NCI-H82 (cell line): ENCODE data around the gene ADGRL3.
A peak's percentile ranks its signal among the peaks of the same experiment; 100 is the strongest.
"Not testable (repeated sequence)": the region's sequence is repeated elsewhere in the genome, so short reads cannot be mapped to it uniquely, and the experiment has no call there.

Experiments
- DNase-seq: peaks from one replicate; lab custom pipeline; 2025; lab: John Stamatoyannopoulos, UW

The ADGRL3 gene

DNA sequence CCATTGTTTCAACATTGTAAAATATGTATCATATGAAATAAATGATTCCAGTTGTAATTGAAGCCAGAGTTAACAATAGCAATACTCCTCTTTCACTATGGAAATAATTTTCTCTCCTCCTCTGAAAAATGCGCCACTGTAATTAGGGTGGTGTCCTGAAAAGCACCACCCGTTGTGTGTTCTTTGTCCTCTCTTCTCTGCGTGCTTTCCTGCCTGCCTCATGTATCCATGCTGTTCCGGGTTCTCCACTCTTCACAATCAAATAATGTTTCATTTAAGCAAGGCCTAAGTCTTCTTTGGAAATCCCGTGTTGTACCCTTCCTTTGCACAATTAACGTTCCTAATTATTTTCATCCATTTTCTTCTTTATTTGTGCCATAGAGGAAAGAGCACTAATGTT is 293.3 kb downstream of the ADGRL3 start:
- DNase-seq = no peak

DNA sequence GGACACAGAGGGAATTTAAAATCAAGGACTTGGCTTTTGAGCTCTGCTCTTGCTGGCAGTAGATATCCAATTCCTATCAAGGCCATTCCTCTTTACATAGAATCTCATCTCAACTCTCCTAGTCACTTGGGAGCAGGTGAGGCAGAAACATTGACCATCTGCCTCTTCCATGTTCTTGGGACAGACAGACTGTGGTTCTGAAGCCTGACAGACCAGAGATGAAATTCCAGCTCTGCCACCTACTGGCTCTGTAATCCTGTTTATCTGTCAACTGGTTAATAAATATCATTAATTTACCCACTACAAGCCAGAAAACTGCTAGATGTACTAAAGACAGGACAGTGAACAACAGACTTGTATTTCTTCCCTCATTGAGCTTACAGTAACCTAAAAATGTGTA is 300.8 kb downstream of the ADGRL3 start:
- DNase-seq = peak; percentile 65

DNA sequence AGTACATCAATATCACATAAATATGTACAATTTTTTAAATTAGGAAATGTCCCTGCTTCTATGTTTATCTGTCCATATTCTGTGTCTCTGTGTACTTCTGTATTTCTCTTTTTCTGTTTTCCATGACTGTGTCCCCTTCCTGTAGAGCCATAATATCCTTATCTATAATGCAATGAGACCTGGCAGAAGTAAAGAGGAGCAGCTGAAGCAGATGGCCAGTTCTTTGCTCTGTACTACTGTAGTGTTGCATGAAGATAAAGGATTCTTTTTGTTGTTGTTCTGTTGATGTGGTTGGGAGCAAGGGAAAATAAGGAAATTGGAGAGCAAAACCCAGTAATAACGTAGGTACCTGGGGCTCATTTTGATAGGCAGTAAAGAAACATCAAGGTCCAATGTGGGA is 301.7 kb downstream of the ADGRL3 start:
- DNase-seq = peak; percentile 54

DNA sequence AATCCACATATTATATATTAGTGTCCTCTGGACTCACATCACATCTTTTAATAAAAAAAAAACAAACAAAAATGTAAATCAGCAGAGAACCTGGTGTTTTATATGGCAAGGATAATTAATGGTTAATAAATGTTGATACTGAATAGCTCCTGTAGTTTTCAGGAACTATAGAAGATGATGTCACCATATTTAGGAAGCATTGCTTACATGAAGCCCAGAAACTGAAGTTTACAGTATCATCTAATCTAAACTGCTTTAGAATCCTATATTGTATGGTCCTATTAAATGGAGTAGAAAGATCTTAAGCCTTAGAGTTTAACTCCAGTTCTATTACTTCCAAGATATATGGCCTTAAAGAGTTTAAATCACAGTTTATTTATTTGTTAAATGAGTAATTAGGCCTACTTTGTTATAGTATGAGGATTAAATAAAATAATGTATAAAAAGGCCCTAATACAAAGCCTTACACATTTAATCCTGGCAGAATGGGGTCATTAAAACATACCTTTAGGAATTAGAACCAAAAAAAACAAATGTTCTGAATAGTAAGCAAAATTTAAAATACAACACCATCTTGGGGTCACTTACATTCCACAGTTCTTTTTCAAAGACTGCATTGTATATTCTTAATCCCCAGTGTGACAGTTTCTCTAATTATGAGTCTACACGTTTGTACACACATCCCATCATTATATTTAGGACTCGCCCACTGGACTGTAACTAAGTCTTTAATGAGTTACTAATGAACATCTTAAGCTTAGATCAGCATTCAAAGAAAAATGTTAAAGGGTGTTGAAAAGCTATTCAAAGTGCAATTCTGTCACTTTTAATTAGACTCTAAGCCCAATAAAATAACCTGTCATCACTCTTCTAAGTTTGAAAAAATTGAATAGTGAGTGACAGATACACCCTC is 305.9 kb downstream of the ADGRL3 start:
- peak; percentile 60 for DNase-seq

DNA sequence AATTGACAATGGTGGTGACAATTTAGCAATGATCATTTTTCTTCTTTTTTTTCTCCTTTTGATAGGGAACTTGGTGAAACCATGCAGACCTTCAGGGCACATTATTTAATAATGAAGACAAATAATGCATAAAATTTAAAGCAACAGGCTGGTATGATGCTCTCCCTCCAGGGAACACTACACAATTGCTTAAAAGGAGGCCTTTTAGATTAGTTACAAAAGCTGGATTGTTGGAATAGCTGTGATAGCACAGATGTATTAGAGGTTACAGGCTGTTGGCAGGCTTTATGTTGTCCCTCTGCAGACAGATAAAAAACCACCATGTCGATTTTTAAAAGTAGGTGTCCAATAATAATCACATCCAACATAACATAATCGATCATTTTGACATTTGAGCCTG is 307.0 kb downstream of the ADGRL3 start:
- no peak for DNase-seq

DNA sequence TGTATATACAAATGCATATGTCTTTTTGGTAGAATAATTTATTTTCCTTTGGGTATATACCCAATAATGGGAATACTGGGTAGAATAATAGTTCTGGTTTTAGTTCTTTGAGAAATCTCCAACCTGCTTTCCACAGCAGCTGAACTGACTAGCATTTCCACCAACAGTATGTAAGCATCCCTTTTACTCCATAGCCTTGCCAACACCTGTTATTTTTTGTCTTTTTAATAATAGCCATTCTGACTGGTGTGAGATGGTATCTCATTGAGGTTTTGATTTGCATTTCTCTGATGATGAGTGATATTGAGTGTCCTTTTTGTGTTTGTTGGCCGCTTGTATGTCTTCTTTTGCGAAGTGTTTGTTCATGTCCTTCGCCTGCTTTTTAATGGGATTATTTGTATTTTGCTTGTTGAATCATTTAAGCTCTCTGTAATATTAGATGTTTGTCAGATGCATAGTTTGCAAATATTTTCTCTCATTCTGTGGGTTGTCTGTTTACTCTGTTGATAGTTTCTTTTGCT is 309.7 kb downstream of the ADGRL3 start:
- DNase-seq = not testable (repeated sequence)

DNA sequence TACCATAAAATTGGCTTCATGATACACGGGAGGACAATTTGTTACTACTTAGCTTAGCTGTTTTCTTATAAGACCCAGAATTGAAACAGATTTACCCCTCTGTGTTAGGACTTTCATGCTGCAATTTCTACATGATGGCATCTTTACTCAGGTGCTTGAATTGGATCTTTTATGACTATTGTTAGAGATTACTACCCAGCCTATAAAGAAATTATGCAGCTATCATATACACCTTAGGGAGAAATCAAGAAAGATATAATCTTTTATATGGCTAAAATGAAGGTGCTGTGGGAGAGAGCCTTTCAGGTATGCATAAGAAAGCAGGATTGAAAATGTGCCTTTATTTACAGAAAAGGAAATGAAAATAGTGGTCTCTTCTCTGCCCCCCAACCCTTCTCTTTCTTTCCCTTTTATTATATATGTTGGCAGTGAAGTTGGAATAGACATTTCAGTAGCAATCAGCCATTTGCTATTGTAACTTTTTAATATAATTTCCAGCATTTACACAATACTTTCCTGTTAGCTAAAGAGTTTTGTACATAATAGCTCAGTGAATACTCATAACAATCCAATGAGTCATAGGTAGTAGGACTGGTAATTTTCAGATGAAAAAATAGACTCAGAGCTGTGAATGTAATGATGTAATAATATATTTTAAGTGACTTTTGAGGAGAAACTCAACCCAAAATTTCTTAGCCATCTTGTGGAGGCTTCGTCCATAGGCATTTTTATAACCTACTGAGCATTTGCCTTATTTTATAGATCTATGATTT is 311.8 kb downstream of the ADGRL3 start:
- DNase-seq = no peak

DNA sequence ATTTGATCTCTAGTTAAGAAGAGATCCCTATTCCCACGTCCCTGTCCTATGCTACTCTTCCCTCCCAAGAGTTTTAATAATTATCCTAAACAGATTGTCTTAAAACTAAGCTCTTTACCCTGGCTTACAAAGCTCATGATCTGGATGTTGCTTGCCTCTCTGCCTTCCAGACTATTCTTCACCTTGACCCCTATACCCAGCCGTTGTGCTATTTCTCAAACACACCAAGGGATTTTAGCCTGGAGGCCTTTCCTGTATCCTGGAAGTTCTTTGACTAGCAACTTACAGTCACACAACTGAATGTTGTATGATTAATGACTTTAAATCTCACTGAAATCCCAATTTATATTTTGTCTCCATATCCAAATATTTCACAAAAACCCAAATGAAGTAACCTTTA is 314.9 kb downstream of the ADGRL3 start:
- peak; percentile 75 for DNase-seq

DNA sequence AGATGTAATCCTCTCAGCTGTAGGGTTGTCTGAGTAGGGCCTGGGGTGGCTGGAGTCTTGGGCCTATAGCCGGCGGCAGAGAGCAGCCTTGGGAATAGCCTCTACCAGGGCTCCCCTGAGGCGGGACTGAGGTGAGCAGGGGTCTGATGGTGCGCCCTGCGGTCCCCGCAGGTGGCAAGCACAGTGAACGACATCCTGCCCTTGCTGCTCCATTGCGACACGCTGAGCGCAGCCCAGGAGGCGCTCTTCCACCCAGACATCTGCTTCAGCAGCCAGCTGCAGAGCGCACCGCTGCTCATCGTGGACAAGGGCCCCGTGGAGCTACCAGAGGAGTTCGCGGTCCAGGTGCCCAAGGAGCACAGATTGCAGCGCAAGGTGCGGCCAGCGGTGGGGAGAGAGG is 317.0 kb downstream of the ADGRL3 start:
- no peak for DNase-seq

DNA sequence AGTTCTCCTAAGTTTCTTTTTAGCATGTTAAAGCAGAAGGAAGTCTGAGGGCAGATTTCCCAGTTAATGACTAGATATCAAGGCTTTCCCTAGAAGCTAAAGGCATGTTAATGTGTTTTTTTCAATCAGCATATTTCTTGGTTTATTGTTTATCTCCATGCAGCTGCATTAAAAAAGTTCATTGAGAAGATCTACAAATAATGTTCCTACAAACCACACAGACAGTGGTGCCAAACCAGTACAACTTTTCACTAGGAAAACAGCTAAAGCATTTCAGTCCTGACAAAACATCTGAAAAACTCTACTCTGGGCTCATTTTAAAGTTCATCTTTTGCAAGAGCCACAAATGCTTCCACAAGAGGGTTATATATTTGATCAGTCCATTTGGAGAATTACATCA is 320.0 kb downstream of the ADGRL3 start:
- no peak for DNase-seq

DNA sequence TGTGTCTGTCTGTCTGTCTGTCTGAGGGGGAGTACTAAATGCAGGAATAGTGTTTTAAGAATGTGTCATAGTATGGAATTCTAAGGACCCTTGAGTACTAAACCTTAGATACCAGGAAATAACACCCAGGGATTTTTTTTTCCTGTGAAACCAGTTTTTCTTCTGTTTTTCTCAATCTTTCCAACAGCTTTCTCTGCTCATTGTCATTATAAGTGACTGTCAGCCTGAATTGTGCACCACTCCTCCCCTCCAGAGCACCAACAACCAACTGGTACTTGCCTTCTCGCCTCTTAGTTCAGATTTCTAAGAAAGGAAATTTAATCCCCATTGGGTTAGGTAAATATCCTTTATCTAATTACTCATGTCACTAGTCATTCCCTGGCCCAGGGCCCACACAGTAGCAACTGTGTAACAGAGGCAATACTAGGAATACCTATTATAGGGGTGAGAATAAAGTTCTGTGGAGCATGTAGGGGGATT is 320.6 kb downstream of the ADGRL3 start:
- DNase-seq = peak; percentile 54

DNA sequence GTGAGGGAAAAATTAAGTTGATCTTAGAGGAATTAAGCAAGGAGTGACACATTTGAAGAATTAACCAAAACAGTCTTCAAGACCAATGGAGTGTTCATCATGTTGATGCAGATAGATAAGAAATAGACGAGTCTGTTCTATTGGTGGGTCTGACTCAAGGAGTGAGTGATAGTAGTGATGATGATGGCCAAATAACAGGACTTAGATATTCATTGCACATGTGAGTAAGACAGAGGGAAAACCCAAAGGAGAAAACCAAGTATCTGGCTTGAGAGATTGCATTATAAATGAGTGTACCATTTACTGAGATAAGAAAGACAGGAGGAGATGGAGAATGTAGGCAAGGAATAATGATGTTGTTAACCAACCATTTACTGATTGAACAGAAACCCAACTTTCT is 321.3 kb downstream of the ADGRL3 start:
- no peak for DNase-seq

DNA sequence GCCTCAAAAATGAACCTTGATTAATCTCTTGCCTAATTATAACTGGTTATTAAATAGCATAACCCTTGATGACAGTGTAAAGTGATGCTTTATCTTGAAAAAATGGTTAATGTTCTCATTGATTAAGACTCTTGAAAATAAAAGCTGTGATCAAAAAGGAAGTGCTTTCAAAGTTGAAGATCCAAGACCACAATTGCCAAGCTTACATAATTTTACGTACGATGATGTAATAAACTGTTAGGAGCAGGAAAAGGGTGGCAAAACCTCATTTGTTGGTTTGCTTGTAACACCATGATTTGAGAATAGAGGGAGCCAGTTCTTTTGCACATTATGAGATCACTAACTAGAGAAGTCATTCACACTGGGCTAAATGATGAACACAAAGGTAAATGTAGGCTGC is 322.2 kb downstream of the ADGRL3 start:
- no peak for DNase-seq

DNA sequence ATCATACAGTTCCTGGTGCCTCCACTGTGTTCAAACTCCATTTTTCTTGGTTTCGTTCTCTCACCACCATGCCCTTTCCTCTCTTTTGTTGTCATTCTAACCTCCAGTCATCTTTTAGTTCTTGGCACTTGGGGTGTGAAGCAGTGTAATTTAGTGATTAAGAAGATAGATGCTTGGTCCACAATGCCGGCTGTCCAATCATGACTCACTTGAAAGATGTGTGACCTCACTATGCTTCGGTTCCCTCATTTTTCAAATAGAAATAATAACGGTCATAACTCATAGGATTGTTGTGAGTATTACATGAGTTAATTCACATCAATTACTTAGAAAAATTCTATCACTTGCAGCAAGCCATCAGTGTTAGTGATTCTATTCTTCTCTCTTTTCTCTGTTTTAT is 327.8 kb downstream of the ADGRL3 start:
- DNase-seq = no peak

DNA sequence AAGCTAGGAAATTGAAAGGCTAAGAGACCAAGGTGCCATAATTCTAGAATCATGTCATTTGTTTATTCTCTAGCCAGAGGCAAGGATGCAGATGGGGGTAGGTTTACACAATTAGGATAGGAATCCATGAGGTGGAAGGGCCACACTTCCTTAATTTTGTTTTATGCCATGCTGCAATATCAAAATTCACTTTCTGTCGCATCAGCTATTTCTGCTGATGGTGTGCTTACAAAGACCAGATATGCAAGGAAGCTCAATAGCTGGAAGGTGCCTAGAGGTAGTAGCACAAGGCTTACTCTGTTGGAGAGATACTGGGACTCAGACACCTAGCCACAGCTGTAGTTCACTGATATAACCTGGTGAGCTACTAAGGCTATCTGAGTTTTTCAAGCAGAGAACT is 328.5 kb downstream of the ADGRL3 start:
- no peak for DNase-seq

DNA sequence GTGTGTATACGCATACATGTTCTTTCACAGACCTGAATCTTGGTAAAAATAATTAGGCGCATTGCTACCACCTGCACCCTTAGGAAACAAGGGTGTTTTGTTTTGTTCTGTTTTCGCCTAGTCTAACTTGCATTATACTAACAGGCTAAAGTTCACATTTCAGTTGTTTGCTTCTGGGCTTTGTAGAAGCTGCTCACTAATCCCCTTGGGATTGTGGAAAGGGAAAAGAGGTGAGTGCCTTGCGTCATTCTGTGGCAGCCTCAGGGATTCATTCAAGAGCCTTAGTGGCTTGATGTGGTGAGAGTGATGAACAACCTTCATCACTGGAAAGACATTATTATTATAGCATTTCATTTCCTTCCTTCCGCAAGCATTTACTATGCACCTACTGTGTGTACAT is 331.1 kb downstream of the ADGRL3 start:
- peak; percentile 77 for DNase-seq

DNA sequence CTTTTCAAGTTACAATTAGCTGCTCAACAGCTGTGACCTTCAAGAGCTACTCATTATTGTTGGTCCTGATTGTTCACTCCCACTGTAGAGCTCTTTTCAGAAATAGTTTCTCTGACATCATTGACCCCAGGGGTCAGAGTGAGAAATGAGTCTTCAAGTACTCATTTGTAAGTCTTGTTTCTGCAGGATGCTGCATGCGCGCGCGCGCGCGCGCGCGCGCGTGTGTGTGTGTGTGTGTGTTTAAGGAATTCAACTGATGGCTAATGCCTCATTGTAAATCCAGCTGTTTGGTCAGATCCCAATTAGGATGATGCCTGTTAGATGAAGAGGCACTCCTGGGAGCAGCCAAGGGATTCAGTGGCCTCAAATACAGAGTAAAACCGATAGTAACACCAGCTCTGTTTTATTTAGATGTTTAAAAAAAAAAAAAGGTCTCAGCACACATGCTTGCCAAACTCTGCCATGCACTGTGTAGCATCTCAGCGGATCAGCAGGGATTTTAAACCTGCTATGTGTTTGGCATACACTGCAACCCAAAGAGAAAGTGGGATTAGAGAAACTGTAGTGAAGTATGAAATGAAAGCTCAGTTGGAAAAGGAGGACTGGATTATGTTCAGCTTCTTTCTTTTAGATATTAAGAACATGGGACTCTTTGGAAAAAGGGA is 332.3 kb downstream of the ADGRL3 start:
- no peak for DNase-seq

DNA sequence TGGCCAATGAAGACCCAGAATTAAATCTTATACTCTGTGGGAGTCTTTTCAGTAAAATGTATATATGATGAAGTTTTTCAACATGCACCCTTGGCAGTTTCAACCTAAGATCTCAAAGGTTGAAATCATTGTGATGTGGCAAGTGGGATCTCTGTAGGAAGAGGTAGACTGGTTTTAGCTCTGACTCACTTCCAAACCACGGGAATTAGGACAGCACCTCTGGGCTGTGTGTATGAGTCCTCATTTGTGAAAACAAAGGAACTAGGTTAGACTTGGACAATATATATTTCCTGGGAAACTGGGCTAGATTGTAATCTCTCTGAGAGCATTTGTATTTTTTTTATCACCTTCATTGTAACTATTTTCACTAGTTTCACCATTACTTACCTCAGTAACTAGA is 333.0 kb downstream of the ADGRL3 start:
- no peak for DNase-seq

DNA sequence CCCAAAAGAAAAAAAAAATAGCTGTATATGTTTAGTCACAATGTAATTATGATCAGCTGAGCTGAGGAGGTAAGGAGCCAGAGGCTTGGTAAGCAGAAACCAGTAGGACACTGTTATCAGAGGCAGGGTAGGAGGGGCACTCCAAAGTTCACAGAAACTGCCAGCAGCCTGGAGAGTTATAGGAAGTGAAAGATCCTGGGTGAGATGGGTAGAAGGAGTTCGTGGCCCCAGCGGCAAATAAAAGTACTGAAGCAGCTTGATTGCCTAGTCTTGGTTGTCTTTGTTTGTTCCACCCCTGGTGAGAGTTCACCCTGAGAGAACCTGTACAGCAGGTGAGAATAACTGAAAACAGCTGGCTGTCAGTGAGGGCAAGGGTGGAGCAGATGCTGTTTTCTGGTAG is 340.8 kb downstream of the ADGRL3 start:
- DNase-seq = no peak

DNA sequence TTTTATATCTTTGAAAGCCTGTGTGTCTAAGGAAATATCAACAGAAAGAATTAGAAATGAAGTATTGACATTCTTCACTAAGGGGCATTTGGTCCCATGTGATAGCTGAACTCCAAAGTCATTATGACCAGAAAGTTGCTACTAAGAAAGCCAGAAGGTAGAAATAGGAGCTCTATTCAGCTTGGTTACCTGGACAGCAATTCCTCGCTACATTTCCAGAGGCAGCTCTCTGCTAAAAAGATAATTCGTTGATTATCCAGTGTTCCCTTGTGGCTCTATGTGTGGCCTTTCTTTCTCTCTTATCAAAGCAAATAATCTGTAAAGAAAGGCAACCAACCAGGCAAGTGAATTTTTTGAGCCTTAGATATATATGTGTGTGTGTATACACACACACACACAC is 341.3 kb downstream of the ADGRL3 start:
- peak; percentile 52 for DNase-seq

DNA sequence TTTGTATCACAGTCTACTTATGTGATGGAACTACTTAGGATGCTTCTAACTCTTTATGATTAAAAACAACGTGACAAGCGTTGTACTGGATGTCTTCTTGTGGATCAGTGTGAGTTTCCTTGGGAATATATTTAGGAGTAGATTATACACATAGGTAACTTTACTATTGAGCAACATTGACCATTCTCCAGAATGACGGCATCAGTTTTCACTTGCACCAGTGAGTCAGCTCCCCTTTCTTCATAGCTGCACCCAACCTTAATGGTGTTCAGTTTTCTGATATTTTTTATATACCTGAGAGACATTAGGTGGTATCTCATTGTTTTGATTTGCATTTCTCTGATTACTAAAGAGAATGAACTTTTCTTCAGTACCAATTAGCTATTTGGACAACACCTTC is 343.9 kb downstream of the ADGRL3 start:
- no peak for DNase-seq

DNA sequence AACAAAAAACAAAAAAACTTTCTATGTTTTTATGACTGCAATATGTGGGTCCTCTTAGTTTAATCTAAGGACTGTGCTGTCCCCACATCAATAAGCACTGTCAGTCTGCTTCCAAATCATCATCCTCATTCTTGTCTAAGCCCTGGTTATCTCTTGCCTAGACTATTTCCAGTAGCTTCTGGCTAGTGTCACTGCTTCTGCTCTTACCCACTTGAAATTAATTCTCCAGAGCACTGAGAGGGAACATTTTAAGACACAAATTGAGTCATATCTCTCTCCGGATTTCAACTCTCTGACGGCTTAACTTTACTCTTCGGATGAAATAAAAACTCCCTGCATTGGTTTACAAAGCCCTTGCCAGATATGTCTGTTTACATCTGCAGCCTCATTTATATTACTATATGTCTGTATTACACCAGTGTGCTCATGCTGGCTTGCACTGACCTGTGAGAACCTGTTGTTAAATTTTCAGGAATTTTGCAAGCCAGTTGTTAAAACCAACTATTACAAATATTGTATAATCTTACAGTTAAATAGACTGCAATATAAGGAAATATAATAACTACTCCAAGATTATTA is 345.9 kb downstream of the ADGRL3 start:
- DNase-seq = no peak
